OCI-LY7 (cell line): Measurements from ENCODE around the gene CRK.

Source experiments
- CTCF ChIP-seq: fragments of 200-600 bp; sonication (generic); conservative IDR thresholded peaks from 2 replicates; pipeline ENCODE4 v1.5.1; 2014; ENCODE audit warnings: mild to moderate bottlenecking, antibody characterized with exemption, low read length, moderate library complexity, mixed read lengths
- EZH2phosphoT487 ChIP-seq: fragments of 200-600 bp; sonication (generic); IDR thresholded peaks from 2 replicates; pipeline ENCODE4 v1.6.1; 2018; ENCODE audit warnings: low read depth, borderline replicate concordance, mild to moderate bottlenecking, mixed run types, antibody characterized with exemption, low read length, moderate library complexity, mixed read lengths

- TF ChIP-seq CTCF: no peak
- TF ChIP-seq EZH2phosphoT487: no peak
Measured at GRCh38 chr17:1488826-1489270, 32.8 kb upstream of the CRK start.
